Endothelial cell (in vitro differentiated cells): ENCODE results near the gene IL5. TPM values are rescaled to one million over a fixed set of nuclear protein-coding genes. Genes with fewer than 3 reads are reported as not detected.
A peak's percentile ranks its signal among the peaks of the same experiment; 100 is the strongest.

Source experiments
- DNase-seq: peaks from one replicate; pipeline ENCODE4 v3.0.0; 2021; ENCODE audit warnings: low spot score
- H3K27ac Mint-ChIP-seq: one replicate; pipeline ENCODE4 v1.8.0; 2021; ENCODE audit warnings: mixed read lengths, inconsistent platforms; ENCODE audit not compliant: unreplicated experiment
- H3K27me3 Mint-ChIP-seq: one replicate; pipeline ENCODE4 v1.8.0; 2021; ENCODE audit warnings: mild to moderate bottlenecking, moderate library complexity, mixed read lengths, inconsistent platforms; ENCODE audit not compliant: unreplicated experiment
- H3K36me3 Mint-ChIP-seq: one replicate; pipeline ENCODE4 v1.8.0; 2021; ENCODE audit warnings: mild to moderate bottlenecking, low read depth, mixed read lengths, inconsistent platforms; ENCODE audit not compliant: unreplicated experiment
- H3K4me1 Mint-ChIP-seq: one replicate; pipeline ENCODE4 v1.8.0; 2021; ENCODE audit warnings: mild to moderate bottlenecking, mixed read lengths, inconsistent platforms; ENCODE audit not compliant: unreplicated experiment
- H3K4me3 Mint-ChIP-seq: one replicate; pipeline ENCODE4 v1.8.0; 2021; ENCODE audit warnings: mild to moderate bottlenecking, mixed read lengths, inconsistent platforms; ENCODE audit not compliant: unreplicated experiment
- H3K9me3 Mint-ChIP-seq: one replicate; pipeline ENCODE4 v1.8.0; 2021; ENCODE audit warnings: mixed read lengths, inconsistent platforms; ENCODE audit not compliant: unreplicated experiment
- total RNA-seq: library from RNA; stranded (reverse); fragmentation: NEBNext Ultra II Directional; extraction: Animal tissue kit (Norgen Biotek cat#: 25700); gene quantifications from one replicate; pipeline ENCODE4 v1.2.1, GENCODE V29; 2021; ENCODE audit not compliant: unreplicated experiment
- TF ChIP-seq, protein P1 (sequence below): fragments of 200-600 bp; sonication (generic); IDR thresholded peaks from one replicate; pipeline ENCODE4 v1.5.0; 2021; ENCODE audit warnings: antibody characterized with exemption; ENCODE audit not compliant: unreplicated experiment

Gene IL5
- total RNA-seq, 1 donor from 2014 or later: not detected

DNA sequence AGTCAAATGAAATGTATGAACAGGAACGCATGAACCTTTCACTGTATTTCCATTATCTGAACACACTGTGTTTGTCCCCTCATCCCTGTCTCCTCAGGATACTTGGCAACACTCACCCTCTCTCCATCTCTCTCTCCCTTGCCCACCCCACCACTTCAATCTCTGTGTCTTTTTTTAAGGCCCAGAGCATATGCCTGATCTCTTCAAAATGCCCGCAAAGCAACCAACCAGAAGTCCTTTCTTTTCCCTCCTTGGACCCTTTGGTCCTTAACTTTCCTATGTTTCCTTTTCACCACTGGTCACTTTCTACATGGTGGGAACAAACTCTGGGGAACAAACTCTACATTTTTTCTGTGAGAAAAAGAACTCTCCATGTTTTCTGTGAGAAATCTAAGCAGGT lies 49.5 kb downstream of the IL5 start:
- TF ChIP-seq, protein P1, sequence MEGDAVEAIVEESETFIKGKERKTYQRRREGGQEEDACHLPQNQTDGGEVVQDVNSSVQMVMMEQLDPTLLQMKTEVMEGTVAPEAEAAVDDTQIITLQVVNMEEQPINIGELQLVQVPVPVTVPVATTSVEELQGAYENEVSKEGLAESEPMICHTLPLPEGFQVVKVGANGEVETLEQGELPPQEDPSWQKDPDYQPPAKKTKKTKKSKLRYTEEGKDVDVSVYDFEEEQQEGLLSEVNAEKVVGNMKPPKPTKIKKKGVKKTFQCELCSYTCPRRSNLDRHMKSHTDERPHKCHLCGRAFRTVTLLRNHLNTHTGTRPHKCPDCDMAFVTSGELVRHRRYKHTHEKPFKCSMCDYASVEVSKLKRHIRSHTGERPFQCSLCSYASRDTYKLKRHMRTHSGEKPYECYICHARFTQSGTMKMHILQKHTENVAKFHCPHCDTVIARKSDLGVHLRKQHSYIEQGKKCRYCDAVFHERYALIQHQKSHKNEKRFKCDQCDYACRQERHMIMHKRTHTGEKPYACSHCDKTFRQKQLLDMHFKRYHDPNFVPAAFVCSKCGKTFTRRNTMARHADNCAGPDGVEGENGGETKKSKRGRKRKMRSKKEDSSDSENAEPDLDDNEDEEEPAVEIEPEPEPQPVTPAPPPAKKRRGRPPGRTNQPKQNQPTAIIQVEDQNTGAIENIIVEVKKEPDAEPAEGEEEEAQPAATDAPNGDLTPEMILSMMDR: no peak
- H3K27ac Mint-ChIP-seq: no peak overlapping the region
- DNase-seq: no peak
- H3K4me1 Mint-ChIP-seq: peaks cover 4% of the 10 kb centered on the region
- peaks cover 2% of the 10 kb centered on the region for H3K27me3 Mint-ChIP-seq
- no peak overlapping the region for H3K4me3 Mint-ChIP-seq
- H3K36me3 Mint-ChIP-seq: no peaks in the 10 kb centered on the region
- no peaks in the 10 kb centered on the region for H3K9me3 Mint-ChIP-seq

DNA sequence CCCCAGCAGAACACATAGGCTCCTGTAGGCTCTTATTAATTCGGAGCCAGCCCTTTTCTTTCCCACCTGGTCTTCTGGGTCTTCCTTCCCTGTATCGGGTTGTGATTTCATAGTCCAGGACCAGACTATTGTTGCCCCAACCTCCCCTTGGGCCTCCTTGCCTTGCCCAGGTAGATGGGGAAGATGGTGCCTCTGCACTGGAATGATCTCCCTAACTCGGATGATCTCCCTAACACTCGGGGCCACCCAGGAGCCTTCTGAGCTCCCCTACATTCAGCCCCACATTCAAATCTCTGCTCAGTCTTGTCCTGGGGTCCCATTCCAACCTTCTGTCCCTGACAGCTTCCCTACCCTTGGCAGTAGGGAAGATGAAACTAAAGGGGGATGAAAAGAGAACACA lies 50.1 kb downstream of the IL5 start:
- H3K9me3 Mint-ChIP-seq: no peaks in the 10 kb centered on the region
- TF ChIP-seq, protein P1: no peak
- no peak overlapping the region for H3K4me3 Mint-ChIP-seq
- no peak overlapping the region for H3K27ac Mint-ChIP-seq
- no peaks in the 10 kb centered on the region for H3K36me3 Mint-ChIP-seq
- DNase-seq: no peak
- peaks cover 4% of the 10 kb centered on the region for H3K4me1 Mint-ChIP-seq
- H3K27me3 Mint-ChIP-seq: peaks cover 2% of the 10 kb centered on the region

DNA sequence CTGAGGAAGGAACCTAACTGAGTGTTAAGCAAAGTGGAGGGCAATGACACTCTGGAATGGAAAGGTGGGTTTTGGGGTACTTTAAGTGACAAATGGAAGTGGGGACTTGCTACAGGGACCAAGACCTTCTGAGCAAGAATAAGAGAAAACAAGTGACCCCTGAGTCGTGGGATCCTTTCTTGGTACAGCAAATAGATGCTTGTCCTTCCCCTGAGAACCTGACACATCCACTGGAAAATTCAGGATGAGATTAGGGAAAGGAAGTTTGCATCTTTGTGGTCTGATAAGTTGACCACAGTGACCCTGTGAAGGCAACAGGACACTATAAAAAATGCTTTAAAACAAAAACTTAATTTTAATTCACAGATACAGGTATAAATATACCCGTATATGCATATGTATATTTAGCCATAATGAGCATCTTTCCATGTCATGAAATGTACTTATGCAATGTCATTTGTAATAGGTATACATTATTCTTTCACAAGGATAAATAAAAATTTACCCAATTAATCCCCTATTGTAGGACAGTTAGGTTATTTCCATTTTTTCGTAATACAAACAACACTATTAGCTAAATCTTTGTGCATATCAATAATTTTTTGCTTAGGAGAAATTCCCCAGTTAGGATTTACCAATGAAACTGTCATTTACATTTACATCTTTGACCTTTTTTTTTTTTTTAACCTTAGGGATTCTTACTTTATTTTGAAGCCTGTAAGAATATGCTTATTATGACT lies 50.8 kb downstream of the IL5 start:
- no peaks in the 10 kb centered on the region for H3K9me3 Mint-ChIP-seq
- H3K27me3 Mint-ChIP-seq: peaks cover 2% of the 10 kb centered on the region
- H3K36me3 Mint-ChIP-seq: no peaks in the 10 kb centered on the region
- peaks cover 4% of the 10 kb centered on the region for H3K4me1 Mint-ChIP-seq
- no peak for DNase-seq
- H3K27ac Mint-ChIP-seq: no peak overlapping the region
- TF ChIP-seq, protein P1: no peak
- H3K4me3 Mint-ChIP-seq: peak overlapping the region; percentile 42

Other genes starting within 250 kb of the IL5 start
- 0.13 TPM for gene SLC22A4, start 249.1 kb downstream of the IL5 start, total RNA-seq
- 1.2 TPM for gene SLC22A5, start 173.8 kb downstream of the IL5 start, total RNA-seq
- gene IRF1, start 52.7 kb downstream of the IL5 start, total RNA-seq: 7.1 TPM
- gene RAD50, start 13.5 kb upstream of the IL5 start, total RNA-seq: 20.0 TPM
- gene IL13, start 114.7 kb upstream of the IL5 start, total RNA-seq: not detected
- not detected for gene IL4, start 130.5 kb upstream of the IL5 start, total RNA-seq
- gene KIF3A, start 194.0 kb upstream of the IL5 start, total RNA-seq: 11.5 TPM
- not detected for gene CCNI2, start 203.9 kb upstream of the IL5 start, total RNA-seq
- gene SEPTIN8, start 233.7 kb upstream of the IL5 start, total RNA-seq: 22.8 TPM